DMS79 (cell line): ENCODE data around the gene CNIH1.

Source experiments
- DNase-seq: peaks from one replicate; lab custom pipeline; 2025; lab: John Stamatoyannopoulos, UW

CNIH1 gene

DNA sequence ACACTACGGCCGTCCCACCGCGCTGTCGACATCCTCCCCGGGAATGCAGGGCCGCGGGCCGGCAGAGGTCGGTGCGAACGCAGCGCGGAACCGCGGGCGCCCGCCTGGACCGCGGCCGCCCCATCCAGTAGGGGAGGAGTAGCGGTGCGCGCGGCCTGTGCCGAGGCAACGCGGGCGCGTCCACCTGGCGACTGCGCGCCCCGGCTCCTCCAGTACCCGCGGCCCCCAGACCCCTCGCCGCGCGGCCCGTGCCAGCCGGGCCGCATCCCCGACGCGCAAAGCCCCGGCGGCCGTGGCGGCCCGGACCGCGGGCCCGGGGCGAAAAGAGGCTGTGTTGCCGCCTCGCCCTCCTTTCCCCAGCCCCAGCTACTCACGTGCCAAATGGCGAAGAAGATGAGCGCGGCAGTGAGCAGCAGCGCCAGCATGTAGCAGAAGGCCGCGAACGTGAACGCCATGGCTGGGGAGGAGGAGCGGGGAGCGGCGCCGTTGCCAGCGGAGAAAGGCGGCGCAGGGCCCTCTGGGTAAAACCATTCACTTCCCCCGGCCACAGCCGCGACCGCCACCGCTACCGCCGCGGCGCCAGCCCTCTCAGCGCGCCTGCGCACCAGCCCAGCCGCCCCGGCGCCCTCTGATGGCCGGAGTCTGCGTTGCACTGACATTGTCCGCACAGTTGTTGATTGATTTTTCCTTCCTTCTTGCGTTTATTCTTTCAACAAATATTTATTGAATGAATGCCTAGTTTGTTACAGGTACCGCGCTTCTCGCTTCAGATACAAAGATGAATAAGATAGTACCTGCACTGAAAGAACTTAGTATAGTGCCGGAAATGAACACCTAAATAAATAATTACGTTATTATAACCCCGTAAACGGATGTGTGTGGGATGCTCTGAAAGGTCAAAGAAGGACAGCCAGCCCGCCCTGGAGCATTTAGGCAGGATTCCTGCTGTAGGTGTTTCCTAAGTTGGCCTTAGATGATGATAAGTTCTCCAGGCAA lies at the start of gene CNIH1:
Gene CNIH1, minus strand, starts transcription at position 502 of the 996 bp plus-strand sequence. Its CDS starts 47 bp downstream, at position 455.
- peak; percentile 87 for DNase-seq

DNA sequence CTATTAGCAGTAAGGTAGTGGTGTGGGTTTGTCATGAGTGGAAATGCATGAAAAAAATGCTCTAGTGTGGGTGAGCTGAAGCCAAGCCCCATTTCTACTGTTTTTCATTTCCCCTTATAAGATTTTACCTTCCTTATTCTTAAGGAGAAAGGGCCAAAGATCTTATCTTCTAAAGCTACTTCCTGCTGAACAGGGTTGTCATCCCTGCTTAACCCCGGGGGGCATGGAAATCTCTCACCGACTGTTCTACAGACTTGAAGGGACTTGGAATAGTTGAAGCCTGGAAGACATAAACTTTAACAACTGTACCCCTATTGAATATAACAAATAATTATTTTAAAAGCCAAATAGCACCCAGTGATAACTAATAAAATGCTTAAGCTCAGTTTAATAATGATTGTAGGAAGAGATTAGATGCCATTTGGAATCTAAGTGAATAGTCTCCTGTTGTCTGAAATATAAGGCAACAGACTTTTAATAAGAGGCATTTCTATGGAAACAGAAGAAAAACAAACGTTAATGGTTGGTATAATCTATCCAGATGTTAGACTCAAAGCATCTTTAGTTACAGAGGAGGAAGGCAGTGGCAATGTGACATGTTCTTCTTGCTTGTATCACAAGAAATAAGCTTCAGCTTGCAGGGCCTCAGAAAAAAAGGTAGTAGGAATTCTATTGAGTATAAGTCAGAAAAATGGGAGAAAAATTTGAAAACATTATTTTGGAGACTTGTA lies 49.4 kb upstream of the CNIH1 start:
- DNase-seq = no peak

DNA sequence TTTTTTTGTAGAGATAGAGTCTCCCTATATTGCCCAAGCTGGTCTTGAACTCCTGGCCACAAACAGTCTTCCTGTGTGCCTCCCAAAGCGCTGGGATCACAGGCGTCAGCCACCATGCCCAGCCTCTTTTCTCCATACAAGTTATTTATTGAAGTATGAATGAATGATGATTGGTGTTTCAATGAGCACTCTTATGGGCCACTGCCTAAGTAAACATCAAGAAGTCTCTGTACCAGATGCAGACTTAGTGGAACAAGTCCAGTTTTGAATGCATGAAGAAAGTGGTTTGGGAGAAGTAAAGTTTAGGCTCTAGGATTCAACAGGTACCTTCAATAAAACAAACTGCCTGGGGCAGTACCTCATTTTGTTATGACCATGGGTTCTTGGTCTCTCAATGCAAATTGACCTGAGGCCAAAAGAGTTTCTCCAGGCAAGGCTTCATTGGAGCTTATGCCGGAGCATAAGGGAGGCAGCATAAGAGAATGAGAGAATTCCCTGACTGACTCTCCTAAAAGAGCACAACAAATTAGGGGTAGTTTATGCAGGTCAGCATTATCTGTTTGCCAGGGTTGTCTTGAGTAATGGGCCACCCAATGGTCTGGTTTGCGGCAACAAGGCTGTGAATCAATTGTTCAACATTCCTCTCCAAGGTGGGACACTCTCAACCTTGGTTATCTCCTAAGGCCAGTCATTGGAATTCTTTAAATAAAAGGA lies 48.7 kb upstream of the CNIH1 start:
- peak; percentile 11 for DNase-seq

DNA sequence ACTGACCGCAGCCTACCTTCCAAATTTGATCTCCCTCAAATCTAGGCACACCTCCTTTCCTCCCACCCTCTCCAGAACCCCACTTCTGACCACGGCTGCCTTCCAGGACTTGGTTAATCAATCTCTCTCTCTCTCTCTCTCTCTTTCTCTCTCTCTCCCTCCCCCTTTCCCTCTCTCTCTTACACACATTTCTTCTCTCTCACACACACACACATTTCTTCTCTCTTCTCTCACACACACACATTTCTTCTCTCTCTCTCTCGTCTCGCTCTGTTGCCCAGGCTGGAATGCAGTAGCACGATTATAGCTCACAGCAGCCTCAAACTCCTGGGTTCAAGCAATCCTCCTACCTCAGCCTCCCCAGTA lies 48.1 kb upstream of the CNIH1 start:
- no peak for DNase-seq

DNA sequence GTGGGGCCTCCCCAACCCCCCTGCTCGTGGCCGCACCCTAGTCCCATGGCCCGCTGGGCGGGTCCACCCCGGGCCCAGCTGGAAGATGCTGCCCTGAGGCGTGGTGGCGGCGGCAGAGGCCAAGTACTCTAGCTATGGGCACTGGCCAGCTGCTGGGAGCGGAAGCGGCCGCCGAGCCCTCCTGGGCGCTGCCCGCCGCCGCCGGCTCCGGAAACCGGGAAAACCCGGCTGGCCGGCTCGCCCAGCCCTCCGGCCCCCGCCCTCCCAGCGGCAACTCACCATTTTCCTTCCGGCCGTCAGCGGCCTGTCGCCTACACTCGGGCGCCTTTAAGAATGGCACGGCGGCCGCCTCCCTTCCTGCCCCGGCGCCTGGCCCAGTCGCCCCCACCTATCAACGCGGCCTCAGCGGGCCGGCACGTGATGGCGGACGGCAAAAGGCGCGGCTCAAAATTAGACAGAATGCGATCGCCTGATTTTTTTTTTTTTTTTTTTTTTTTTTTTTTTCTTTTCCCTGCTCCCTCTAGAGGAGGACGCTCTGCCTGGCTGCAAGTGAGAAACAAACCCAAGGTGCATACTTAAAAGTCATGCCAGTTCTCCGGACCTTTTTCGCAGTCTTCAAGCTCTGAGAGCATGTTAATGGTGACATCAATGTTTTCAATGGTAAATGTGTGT lies 47.6 kb upstream of the CNIH1 start, which contains the start of gene GMFB:
Gene GMFB, minus strand, starts transcription at position 335 of the 672 bp plus-strand sequence. Its CDS starts 53 bp downstream, at position 282.
- DNase-seq = peak; percentile 90

DNA sequence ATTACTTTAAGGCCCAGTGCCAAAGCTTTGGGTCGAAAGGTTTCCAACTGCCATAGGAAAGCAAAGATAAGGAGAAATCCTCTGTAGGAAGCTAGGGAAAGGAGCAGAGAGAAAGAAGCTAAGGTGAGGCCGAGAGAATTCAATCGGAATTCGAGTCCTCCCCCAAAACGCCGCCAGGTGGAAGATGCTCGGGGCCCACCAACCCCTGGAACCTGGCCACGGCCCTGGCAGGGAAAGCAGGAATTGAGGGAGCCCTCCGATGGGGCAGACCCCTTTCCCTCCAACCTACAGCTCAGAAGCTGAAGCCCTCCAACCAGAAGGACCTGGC lies 47.1 kb upstream of the CNIH1 start:
- DNase-seq = no peak

DNA sequence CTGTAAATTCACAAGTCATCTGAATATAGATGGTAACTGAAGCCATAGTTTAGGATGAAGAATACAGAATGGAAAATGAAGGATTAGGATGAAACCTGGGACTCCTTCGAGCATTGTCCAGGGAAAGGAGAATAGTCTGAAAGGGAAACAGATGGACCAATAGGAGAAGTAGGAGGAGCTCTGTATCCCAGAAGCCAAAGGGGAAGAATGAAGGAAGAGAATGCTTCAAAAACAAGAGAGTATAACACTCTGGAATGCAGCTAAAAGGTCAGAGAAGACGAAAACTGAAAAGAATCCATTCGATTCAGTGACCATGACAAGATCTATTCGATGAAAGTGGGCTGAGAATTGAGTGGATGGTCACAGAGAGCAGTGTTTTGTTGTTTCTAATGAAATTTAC lies 46.6 kb upstream of the CNIH1 start:
- no peak for DNase-seq

DNA sequence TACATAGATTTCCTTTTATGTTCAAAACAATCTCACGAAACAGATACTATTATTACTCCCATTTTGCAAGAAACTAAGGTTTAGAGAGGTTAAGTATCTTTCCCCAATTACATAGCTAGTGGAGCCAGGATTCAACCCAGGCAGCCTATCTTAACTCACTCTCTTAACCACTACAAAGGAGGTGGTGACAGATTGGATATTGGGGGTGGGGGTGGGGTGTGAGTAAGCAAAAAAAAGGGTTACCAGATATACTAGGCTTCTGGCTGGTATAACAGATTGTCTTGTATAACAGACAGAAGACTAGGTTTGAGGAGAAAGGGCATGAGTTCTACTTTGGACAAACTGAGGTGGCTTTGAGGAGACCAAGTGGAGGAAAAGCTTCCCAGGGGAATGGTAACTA lies 45.5 kb upstream of the CNIH1 start:
- DNase-seq = no peak

DNA sequence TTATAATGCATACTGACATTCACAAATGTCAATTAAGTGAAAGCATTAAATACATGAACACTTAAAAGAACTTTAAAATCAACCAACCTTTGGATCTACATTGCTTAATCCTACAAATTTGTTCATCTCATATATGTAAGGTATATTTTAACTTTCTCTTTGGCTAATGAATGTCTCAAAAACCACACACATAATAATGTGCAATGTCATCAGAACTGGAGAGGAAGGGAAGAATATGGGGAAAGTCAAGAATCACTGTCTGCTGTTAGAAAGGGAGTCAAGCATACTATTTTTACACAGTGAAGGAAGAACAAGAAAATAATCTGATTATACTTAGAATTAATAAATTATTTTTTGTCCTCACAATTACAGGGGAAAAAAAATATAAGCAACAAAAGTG lies 42.7 kb upstream of the CNIH1 start:
- no peak for DNase-seq

DNA sequence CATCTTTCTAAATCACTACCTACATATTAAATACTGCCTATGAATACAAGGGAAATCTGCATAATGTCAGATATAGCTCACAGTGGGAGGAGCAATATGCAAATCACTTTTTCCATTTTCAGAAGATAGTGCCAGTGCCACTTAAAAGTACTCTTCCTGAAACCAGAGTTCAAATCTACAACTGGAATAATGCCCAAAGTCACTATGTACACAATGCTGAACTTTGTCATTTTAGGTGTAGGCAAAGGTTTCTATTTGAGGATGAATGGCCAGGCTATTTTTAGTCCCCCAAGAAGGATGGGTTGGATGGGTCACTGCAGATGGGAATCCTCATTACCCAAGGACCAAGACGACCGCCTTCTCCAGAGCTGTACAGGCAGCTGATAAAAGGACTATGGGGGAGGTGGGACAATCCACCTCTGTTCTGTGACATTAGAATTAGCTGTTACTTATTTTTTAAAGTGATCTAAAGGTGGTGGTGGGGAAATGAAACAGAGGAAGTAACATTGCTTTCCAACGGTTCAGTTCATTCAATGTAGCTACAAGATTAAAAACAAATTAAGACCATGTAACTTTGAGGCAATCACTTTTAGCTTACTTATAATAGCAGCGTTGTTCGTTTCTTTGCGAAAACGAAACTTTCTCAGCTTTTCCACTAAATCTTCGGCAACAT lies 42.0 kb upstream of the CNIH1 start:
- no peak for DNase-seq

DNA sequence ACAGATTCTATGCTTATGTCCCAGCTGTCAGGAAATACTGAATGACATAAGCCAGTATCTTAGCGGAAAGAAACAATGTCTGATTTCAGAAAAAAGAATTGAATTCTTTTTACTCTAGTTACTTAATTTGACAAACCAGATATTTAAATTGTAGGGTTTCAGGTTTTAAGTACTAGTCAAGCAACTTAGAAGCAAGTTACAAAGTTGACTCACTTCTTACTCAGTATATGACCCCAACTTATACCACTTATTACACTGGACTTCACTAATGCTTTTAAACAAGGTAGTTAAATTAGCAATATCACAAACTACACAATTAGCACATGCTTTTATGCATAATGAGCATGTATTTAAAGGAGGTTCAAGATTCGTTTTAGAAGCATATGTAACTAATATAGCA lies 40.5 kb upstream of the CNIH1 start:
- DNase-seq = no peak

DNA sequence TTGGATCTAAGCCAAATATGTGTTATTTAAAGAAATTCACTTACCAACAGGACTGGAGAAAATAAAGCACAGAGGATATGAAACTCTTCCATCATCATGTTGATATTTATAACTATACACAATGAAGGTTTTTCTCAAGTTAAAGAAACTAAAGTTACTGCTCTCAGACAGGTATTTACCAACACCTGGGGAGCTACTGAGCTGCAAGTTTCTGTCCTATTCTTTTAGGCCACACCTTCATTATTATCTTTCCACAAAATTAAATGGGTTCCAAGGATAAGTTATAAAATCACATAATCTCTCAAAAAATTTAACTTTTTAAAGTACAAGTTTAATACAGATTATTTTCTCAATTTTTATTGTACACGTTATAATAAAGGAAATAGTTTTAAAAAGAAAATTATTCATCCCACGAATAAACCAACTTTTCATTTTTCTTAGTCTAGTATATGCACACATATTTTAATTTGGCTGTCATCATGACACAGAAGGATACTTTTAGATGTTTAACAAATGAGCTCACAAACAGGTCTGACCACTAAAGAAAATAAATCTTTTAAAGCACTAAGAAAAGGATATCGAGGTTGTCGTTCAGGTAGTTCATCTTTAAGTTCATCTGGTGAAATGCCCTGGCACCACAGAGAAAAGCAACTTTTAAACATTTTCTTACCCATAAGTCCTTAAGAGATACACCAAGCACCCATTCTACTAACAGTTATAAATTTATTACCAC lies 39.8 kb upstream of the CNIH1 start:
- no peak for DNase-seq

DNA sequence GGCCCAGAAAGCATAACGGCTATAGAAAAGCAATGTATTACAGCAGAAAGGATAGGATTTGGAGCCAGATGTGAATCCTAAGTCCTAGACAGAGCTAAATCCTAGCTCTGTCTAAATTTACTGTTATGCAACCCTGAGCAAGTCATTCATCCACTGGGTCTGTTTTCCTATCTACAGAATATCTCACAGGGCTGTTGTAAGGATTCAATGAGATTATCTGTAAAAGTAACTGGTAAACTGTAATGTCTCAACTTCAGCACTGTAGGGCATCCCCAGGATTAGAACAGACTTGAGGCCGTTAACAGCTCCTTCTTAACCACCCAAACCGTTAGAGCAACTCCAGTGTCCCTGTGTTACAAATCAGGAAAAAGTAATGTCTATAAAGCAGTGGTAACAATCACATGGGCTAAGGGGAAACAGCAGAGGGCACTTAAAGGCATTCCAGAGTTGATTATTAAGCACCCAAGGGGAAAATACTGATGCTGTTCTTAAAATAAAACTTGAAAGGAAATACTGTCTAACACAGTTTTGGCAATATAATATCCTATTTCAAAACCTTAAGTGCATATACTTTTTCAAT lies 37.6 kb upstream of the CNIH1 start:
- DNase-seq = no peak

DNA sequence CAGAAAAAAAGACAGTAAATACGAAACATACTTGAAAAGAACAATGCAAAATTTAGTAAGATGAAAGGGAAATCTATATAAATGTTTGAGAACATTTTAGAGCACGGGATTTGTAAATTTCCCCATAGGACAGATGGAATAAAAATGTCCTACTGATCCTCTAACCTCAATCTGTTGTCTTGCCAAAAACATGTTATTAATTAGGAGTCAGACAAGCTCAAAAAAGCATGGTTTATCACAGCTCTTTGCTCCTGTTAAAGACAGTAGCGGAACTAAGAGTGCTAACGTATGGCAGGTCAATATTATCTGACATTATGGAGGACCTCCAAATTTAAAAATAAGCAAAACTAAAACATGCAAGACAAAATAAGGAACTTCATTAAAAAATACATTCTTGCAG lies 34.7 kb upstream of the CNIH1 start:
- no peak for DNase-seq

DNA sequence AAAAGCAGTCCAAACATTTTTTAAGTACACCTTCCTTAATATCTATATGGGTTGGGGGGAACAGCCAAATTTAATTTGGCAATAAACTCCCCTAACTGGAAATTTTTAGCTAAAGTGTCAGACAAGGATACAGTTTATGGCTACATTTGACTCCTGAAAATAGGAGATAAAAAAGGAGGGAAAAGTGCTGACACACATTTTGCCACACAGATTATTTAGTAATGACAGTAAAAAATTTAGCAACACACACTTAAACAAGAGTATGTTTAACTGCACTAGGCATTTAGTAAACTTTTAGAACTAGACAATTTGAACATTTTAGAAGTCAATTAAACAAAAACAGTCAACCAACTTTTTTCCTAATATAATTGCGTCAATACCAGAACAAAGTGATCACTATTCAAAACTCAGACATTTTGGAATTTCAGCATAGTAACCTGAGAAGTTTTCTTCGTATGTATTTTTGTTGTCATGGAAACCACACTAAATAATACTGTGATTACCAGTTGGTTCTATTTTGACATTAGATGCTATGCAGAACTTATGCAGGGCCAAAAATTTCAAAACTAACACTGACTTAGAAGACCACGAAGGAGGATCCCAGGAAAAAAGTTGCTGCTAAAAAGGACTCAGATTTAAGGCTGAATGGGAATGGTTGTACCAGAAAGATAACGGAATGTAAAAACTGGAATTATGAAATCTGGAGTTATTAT lies 34.2 kb upstream of the CNIH1 start:
- DNase-seq = no peak

DNA sequence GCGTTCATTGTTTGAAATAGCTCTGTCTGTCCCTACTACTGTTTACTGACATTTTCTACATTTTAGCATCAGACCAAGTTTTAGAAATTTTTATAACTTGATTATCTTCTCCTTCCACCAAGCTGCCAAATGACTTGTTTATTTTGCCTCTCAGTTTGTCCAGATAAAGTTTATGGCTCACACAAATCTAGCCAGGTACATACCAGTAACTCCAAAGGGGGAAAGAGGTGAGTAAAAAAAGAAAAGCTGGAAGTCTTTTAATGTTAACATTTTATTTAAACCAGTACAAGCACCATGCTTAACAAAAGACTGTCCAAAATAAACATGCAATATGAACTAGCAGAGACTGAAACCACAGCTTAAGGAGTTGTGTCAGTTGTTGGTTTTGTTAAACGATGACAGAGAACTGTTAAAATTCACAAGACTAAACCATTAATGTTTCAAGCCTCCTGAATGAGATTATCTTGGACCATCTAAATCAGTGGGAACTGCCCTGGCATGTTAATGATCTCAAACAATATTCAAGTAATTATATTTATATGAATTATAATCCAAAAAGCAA lies 33.1 kb upstream of the CNIH1 start:
- DNase-seq = no peak

DNA sequence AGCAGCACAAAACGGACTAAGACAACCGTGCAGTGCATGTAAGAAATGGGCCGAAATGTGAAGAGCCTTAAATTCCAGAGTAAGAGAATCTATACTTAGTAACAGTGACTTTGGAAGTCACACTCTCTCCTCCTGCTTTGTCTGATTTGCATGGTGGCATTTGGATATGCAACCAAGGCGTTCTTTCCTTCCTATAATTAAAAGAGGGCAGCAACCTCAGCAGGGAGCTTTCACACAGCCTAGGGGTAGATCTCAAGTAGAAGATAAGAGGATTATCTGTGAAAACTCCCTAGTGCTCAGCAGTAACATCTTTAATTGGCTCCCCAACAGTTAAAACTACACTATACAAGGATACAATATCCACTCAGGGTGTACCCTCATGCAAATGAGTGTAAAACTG lies 31.1 kb upstream of the CNIH1 start:
- no peak for DNase-seq

DNA sequence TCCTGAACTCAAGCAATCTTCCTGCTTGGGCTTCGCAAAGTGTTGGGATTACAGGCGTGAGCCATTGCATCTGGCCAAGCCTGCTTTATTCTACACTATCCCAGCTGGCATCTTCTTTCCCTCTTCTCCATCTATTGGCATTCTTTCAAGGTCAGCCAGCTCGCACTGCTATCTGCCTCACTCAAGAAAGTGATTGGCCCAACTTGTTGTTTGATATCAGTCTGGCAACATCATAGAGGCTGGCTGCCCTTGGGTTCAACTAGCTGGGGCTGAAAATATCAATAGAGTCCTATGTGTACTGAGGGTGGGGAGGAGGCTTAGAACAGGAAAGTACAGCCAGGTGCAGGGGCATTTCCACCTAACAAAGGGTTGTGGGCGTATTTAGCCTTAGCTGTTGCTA lies 30.5 kb upstream of the CNIH1 start:
- DNase-seq = no peak

DNA sequence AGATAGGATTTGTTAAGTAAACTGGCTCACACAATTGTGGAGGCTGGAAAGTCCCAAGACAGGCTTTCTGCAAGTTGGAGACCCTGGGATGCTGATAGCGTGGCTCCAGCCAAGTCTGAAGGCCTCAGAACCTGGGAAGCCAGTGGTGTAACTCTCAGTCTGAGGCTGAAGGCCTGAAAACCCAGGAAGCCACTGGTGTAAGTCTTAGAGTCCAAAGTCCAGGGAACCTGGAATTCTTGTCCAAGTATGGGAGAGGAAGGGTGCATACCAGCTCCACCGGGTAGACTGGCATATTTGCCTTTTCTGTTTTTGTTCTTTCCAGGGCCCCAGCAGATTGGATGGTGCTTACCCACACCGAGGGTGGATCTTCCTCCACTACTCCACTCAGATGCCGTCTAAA lies 29.5 kb upstream of the CNIH1 start:
- DNase-seq = no peak
